GM12878 (cell line): ENCODE measurements around the gene SATB1. TPM values are rescaled to one million over a fixed set of nuclear protein-coding genes. Genes with fewer than 3 reads are reported as not detected.

Experiments used
- ATAC-seq: fragments of 200-7000 bp; cut with Tn5 transposase; 3 replicates; pipeline ENCODE4 v1.9.1; 2020; ENCODE audit warnings: mild to moderate bottlenecking, moderate library complexity
- BruUV-seq: library from RNA; stranded (reverse); fragments of 400-500 nt; replicated peaks from 2 replicates; lab custom pipeline; 2021; lab: Mats Ljungman, UMichigan
- CTCF ChIA-PET: fragments of 300-600 bp; sonication (Branson Sonifier 250); formaldehyde crosslinking; extraction: SDS; loops from one replicate; lab custom pipeline; 2021; ENCODE audit warnings: inconsistent platforms; lab: Yijun Ruan, JAX
- POLR2A ChIA-PET: fragments of 350-600 bp; formaldehyde crosslinking; extraction: SDS; loops from one replicate; lab custom pipeline; 2021; ENCODE audit warnings: inconsistent platforms; lab: Charles Lee
- RAD21 ChIA-PET: fragments of 300-600 bp; sonication (Branson Sonifier 250); formaldehyde crosslinking; loops from one replicate; lab custom pipeline; 2023; ENCODE audit warnings: antibody characterized with exemption; ENCODE audit not compliant: unreplicated experiment; lab: Charles Lee
- SMC1A ChIA-PET: fragments of 300-600 bp; sonication (Branson Sonifier 250); formaldehyde crosslinking; loops from one replicate; lab custom pipeline; 2023; ENCODE audit not compliant: unreplicated experiment, uncharacterized antibody; lab: Charles Lee
- DNase-seq: peaks from one replicate; pipeline ENCODE4 v3.0.0-alpha.2; 2011; ENCODE audit warnings: low read depth, low spot score
- FAIRE-seq: peaks from 3 replicates; lab custom pipeline; 2011; peaks lifted over from hg19 to GRCh38; lab: Jason Lieb, UNC
- H2AFZ ChIP-seq: 2 replicates; pipeline ENCODE4 v1.6.0; 2011; ENCODE audit warnings: low read depth, low read length, control low read depth; ENCODE audit not compliant: control insufficient read depth
- H3K27ac ChIP-seq: 2 replicates; pipeline ENCODE4 v1.5.1; 2011; ENCODE audit warnings: control low read depth; ENCODE audit not compliant: control insufficient read depth, insufficient read depth
- H3K27me3 ChIP-seq, 2 experiments: replicated peaks in 1 of 2; 2 replicates each; pipeline versions ENCODE4 v1.6.0 to v1.6.1; 2011; ENCODE audit warnings: low read length in 1 of 2; ENCODE audit not compliant: control insufficient read depth in 2 of 2, insufficient read depth in 2 of 2
- H3K36me3 ChIP-seq, 2 experiments: 2 replicates each; pipeline ENCODE4 v1.5.1; 2011; ENCODE audit warnings: low read length in 1 of 2; ENCODE audit not compliant: control insufficient read depth in 2 of 2, insufficient read depth in 2 of 2
- H3K4me1 ChIP-seq: 2 replicates; pipeline ENCODE4 v1.6.1; 2011; ENCODE audit warnings: mild to moderate bottlenecking, low read length, moderate library complexity, mixed read lengths; ENCODE audit not compliant: control insufficient read depth, insufficient read depth
- H3K4me2 ChIP-seq: 2 replicates; pipeline ENCODE4 v1.6.0; 2011; ENCODE audit warnings: control low read depth; ENCODE audit not compliant: control insufficient read depth, insufficient read depth
- H3K4me3 ChIP-seq: fragments of 200-600 bp; sonication (generic); 2 replicates; pipeline ENCODE4 v1.5.1; 2016
- H3K79me2 ChIP-seq: 2 replicates; pipeline ENCODE4 v1.6.0; 2011; ENCODE audit warnings: low read length; ENCODE audit not compliant: control insufficient read depth, insufficient read depth
- H3K9ac ChIP-seq: 2 replicates; pipeline ENCODE4 v1.8.0; 2011; ENCODE audit warnings: low read length, control low read depth, mixed read lengths; ENCODE audit not compliant: control insufficient read depth, insufficient read depth
- H3K9me3 ChIP-seq: replicated peaks from 3 replicates; pipeline ENCODE4 v1.5.1; 2011; ENCODE audit warnings: mild to moderate bottlenecking, low read length; ENCODE audit not compliant: control insufficient read depth, insufficient read depth
- H4K20me1 ChIP-seq: 2 replicates; pipeline ENCODE4 v1.6.0; 2011; ENCODE audit not compliant: control insufficient read depth, insufficient read depth
- FOXM1 ChIP-seq: IDR thresholded peaks from 2 replicates; pipeline ENCODE4 v1.6.1; 2012; ENCODE audit warnings: low read depth, mild to moderate bottlenecking, inconsistent platforms, low read length, moderate library complexity
- GATAD2B ChIP-seq: fragments of 450-650 bp; conservative IDR thresholded peaks from 2 replicates; pipeline ENCODE4 v1.6.1; 2017; ENCODE audit warnings: low read depth, mild to moderate bottlenecking, moderate library complexity
- RELA ChIP-seq: fragments of 450-650 bp; IDR thresholded peaks from 2 replicates; pipeline ENCODE4 v1.8.0; 2014; ENCODE audit warnings: borderline replicate concordance; ENCODE audit not compliant: partially characterized antibody
- STAT3 ChIP-seq: IDR thresholded peaks from 2 replicates; pipeline ENCODE4 v1.6.1; 2011; ENCODE audit warnings: low read depth, low read length, improper control_type of control experiment
- TCF12 ChIP-seq: IDR thresholded peaks from 2 replicates; pipeline ENCODE4 v1.6.1; 2011; ENCODE audit warnings: low read depth, mild to moderate bottlenecking, low read length
- WGBS: methylation state at CpG from one replicate; pipeline ENCODE4 v1.1.6; 2016; ENCODE audit warnings: low lambda C conversion rate; ENCODE audit not compliant: insufficient replicate concordance, insufficient coverage; ENCODE audit errors: missing lambda C conversion rate; 5-methylcytosine and 5-hydroxymethylcytosine counted together
- in situ Hi-C: fragments of 300-500 bp; cut with MboI; formaldehyde crosslinking; loops from 9 replicates; pipeline ENCODE4 v1.14.3; 2018; ENCODE audit warnings: mixed read lengths
- intact Hi-C: fragments of 100-400 bp; cut with micrococcal nuclease; formaldehyde crosslinking; loops from one replicate; pipeline ENCODE4 v1.14.2; 2022; ENCODE audit not compliant: unreplicated experiment
- polyA plus RNA-seq, 11 experiments: library from polyadenylated mRNA; depleted of rRNA in 4 of 11; unstranded in 6 of 11; stranded (reverse) in 5 of 11; fragments of >200 nt; fragmentation: Nextera tagmentation in 4 of 11; fragmentation: Illumina TruSeq in 1 of 11; extraction: Ambion mirVana in 4 of 11; extraction: Trizol in 1 of 11; gene quantifications; 1 replicate in 1 of 11; 2 replicates in 10 of 11; pipeline versions ENCODE4 v1.2.1 to v1.2.3, GENCODE V29; 2011 to 2016; ENCODE audit warnings: inconsistent platforms in 2 of 11, missing spikeins in 2 of 11, low read depth in 1 of 11
- total RNA-seq, 4 experiments: library from RNA; depleted of rRNA in 3 of 4; stranded (reverse); fragments of >200 nt in 3 of 4; fragmentation: Illumina TruSeq in 1 of 4; extraction: Trizol in 1 of 4; gene quantifications; 2 replicates each; pipeline versions ENCODE4 v1.2.1 to v1.2.3, GENCODE V29; 2013 to 2021
- TF ChIP-seq, protein P1 (sequence below): IDR thresholded peaks from 2 replicates; pipeline ENCODE4 v1.6.1; 2012; ENCODE audit warnings: mild to moderate bottlenecking, low read depth, low read length

Gene SATB1
- total and polyA plus RNA-seq, 10 of the 15 experiments (the other 5 are each of a cell fraction or from before 2014, with no cell fraction given): 0.01 to 0.72 (median 0.07) TPM; not detected in 4

DNA sequence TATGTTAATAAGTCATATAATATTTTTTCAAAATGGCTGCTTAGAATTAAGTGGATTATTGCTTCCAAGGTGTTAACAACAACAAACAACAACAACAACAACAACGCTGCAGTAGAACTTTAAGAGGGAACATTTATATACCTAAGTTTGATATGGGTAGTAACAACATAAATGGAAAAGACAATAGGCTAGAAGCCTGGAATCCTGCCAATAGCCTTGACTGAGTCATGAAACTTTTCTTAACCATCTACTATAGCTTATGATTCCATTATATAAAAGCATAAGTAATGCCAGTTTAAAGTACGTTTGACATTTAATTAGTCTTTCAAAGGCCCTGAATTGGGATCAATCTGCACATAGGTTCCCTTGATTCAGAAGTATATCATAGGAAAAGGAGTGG is 31.2 kb downstream of the SATB1 start:
- no peaks in the 10 kb centered on the region for H3K9me3 ChIP-seq
- RAD21 ChIA-PET: no interaction called here
- no peak overlapping the region for H3K4me2 ChIP-seq
- WGBS: 24% methylated on average over 2 of the region's 2 CpGs
- DNase-seq (no peak), ATAC-seq (no peak), FAIRE-seq (no peak)
- H2AFZ ChIP-seq: no peak overlapping the region
- SMC1A ChIA-PET: no interaction called here
- intact Hi-C loops (no loop called here), in situ Hi-C loops (no loop called here)
- no peaks in the 10 kb centered on the region for H3K4me1 ChIP-seq
- POLR2A ChIA-PET: no interaction called here
- H3K4me3 ChIP-seq: no peak overlapping the region
- H3K9ac ChIP-seq: no peak overlapping the region
- H3K36me3 ChIP-seq: no peaks in the 10 kb centered on the region; a peak in 1 of 4 replicates
- no peak for TF ChIP-seq FOXM1
- TF ChIP-seq GATAD2B: no peak
- TF ChIP-seq TCF12: no peak
- no peak for TF ChIP-seq STAT3
- TF ChIP-seq, protein P1, sequence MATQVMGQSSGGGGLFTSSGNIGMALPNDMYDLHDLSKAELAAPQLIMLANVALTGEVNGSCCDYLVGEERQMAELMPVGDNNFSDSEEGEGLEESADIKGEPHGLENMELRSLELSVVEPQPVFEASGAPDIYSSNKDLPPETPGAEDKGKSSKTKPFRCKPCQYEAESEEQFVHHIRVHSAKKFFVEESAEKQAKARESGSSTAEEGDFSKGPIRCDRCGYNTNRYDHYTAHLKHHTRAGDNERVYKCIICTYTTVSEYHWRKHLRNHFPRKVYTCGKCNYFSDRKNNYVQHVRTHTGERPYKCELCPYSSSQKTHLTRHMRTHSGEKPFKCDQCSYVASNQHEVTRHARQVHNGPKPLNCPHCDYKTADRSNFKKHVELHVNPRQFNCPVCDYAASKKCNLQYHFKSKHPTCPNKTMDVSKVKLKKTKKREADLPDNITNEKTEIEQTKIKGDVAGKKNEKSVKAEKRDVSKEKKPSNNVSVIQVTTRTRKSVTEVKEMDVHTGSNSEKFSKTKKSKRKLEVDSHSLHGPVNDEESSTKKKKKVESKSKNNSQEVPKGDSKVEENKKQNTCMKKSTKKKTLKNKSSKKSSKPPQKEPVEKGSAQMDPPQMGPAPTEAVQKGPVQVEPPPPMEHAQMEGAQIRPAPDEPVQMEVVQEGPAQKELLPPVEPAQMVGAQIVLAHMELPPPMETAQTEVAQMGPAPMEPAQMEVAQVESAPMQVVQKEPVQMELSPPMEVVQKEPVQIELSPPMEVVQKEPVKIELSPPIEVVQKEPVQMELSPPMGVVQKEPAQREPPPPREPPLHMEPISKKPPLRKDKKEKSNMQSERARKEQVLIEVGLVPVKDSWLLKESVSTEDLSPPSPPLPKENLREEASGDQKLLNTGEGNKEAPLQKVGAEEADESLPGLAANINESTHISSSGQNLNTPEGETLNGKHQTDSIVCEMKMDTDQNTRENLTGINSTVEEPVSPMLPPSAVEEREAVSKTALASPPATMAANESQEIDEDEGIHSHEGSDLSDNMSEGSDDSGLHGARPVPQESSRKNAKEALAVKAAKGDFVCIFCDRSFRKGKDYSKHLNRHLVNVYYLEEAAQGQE: no peak
- no peak for TF ChIP-seq RELA
- no TSS peak for BruUV-seq
- no peaks in the 10 kb centered on the region; a peak in 1 of 4 replicates for H3K27me3 ChIP-seq
- CTCF ChIA-PET: no interaction called here
- H3K79me2 ChIP-seq: no peaks in the 10 kb centered on the region
- H3K27ac ChIP-seq: no peak overlapping the region
- H4K20me1 ChIP-seq: no peaks in the 10 kb centered on the region
